ENCODE data around the gene PREP. TPM values are rescaled to one million over a fixed set of nuclear protein-coding genes. Genes with fewer than 3 reads are reported as not detected.
"Not testable (repeated sequence)": the region's sequence is repeated elsewhere in the genome, so short reads cannot be mapped to it uniquely, and the experiment has no call there.

Gene PREP
- total RNA-seq, 1 donor from 2014 or later: 55.4 TPM

GRCh38 chr6:105424175-105424783 lies 21.4 kb upstream of the PREP start:
- TF ChIP-seq EZH2 (IDR thresholded peaks at IDR 0.05; ENCODE audit: insufficient read depth, low read length): no peak
- TF ChIP-seq, protein P1, sequence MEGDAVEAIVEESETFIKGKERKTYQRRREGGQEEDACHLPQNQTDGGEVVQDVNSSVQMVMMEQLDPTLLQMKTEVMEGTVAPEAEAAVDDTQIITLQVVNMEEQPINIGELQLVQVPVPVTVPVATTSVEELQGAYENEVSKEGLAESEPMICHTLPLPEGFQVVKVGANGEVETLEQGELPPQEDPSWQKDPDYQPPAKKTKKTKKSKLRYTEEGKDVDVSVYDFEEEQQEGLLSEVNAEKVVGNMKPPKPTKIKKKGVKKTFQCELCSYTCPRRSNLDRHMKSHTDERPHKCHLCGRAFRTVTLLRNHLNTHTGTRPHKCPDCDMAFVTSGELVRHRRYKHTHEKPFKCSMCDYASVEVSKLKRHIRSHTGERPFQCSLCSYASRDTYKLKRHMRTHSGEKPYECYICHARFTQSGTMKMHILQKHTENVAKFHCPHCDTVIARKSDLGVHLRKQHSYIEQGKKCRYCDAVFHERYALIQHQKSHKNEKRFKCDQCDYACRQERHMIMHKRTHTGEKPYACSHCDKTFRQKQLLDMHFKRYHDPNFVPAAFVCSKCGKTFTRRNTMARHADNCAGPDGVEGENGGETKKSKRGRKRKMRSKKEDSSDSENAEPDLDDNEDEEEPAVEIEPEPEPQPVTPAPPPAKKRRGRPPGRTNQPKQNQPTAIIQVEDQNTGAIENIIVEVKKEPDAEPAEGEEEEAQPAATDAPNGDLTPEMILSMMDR (IDR thresholded peaks at IDR 0.05; ENCODE audit: insufficient read depth, low read depth, low read length): peak; percentile 71
- Histone ChIP-seq H4K20me1 (ENCODE audit: insufficient read depth, low read length) (no peaks in the 10 kb centered on the region), H3K36me3 (ENCODE audit: insufficient read depth, low read length) (no peaks in the 10 kb centered on the region), H3K4me2 (ENCODE audit: low read length) (no peak overlapping the region), H3K4me1 (ENCODE audit: insufficient read depth, low read length) (peaks cover 15% of the 10 kb centered on the region), H3K4me3 (ENCODE audit: insufficient read depth, low read depth, low read length) (no peak overlapping the region), H3K27ac (ENCODE audit: low read depth, low read length) (no peak overlapping the region), H3K9me3 (ENCODE audit: insufficient read depth, low read depth, low read length) (no peaks in the 10 kb centered on the region), H3K79me2 (ENCODE audit: insufficient read depth, low read length) (no peaks in the 10 kb centered on the region), H3K27me3 (ENCODE audit: insufficient read depth, low read length) (no peaks in the 10 kb centered on the region), H2AFZ (ENCODE audit: low read depth, low read length) (no peak overlapping the region), H3K9ac (ENCODE audit: low read length) (no peak overlapping the region)
- peaks cover 3% of the 10 kb centered on the region for H3K36me3 Mint-ChIP-seq (ENCODE audit: low read depth, unreplicated experiment)
- H3K27ac Mint-ChIP-seq (ENCODE audit: unreplicated experiment): no peak overlapping the region
- peak; percentile 26 for DNase-seq (ENCODE audit: low read depth)
- no peaks in the 10 kb centered on the region for H3K27me3 Mint-ChIP-seq (ENCODE audit: low read depth, unreplicated experiment)
- FAIRE-seq: peak; percentile 9
- H3K4me3 Mint-ChIP-seq (ENCODE audit: unreplicated experiment): no peak overlapping the region
- peaks cover 17% of the 10 kb centered on the region for H3K9me3 Mint-ChIP-seq (ENCODE audit: unreplicated experiment)
- peaks cover 12% of the 10 kb centered on the region for H3K4me1 Mint-ChIP-seq (ENCODE audit: low read depth, unreplicated experiment)

- H3K27ac ChIP-seq (ENCODE audit: low read depth, low read length); H3K4me1 ChIP-seq (ENCODE audit: insufficient read depth, low read length); FAIRE-seq; H3K36me3 ChIP-seq (ENCODE audit: insufficient read depth, low read length); H4K20me1 ChIP-seq (ENCODE audit: insufficient read depth, low read length); H3K9me3 ChIP-seq (ENCODE audit: insufficient read depth, low read depth, low read length); H3K27me3 Mint-ChIP-seq (ENCODE audit: low read depth, unreplicated experiment); H3K4me1 Mint-ChIP-seq (ENCODE audit: low read depth, unreplicated experiment); H3K4me3 ChIP-seq (ENCODE audit: insufficient read depth, low read depth, low read length); H3K79me2 ChIP-seq (ENCODE audit: insufficient read depth, low read length); H3K27ac Mint-ChIP-seq (ENCODE audit: unreplicated experiment); H3K27me3 ChIP-seq (ENCODE audit: insufficient read depth, low read length); H3K4me2 ChIP-seq (ENCODE audit: low read length); H2AFZ ChIP-seq (ENCODE audit: low read depth, low read length); H3K36me3 Mint-ChIP-seq (ENCODE audit: low read depth, unreplicated experiment); H3K9ac ChIP-seq (ENCODE audit: low read length); DNase-seq (ENCODE audit: low read depth); H3K4me3 Mint-ChIP-seq (ENCODE audit: unreplicated experiment): not testable (repeated sequence)
- H3K9me3 Mint-ChIP-seq (ENCODE audit: unreplicated experiment): peaks cover 42% of the 10 kb centered on the region
Measured at GRCh38 chr6:105416971-105417370, 14.1 kb upstream of the PREP start.

GRCh38 chr6:105409734-105410133 lies 6.9 kb upstream of the PREP start:
- no peak overlapping the region for H3K27ac Mint-ChIP-seq (ENCODE audit: unreplicated experiment)
- TF ChIP-seq, protein P1 (IDR thresholded peaks at IDR 0.05; ENCODE audit: insufficient read depth, low read depth, low read length): no peak
- no peak for TF ChIP-seq EZH2 (IDR thresholded peaks at IDR 0.05; ENCODE audit: insufficient read depth, low read length)
- FAIRE-seq: no peak

More at GRCh38 chr6:105409734-105410133, 6.9 kb upstream of the PREP start:
- no peaks in the 10 kb centered on the region for H4K20me1 ChIP-seq (ENCODE audit: insufficient read depth, low read length)
- H3K27ac ChIP-seq (ENCODE audit: low read depth, low read length): no peak overlapping the region
- no peak overlapping the region for H3K4me3 ChIP-seq (ENCODE audit: insufficient read depth, low read depth, low read length)
- peaks cover 3% of the 10 kb centered on the region for H3K27me3 ChIP-seq (ENCODE audit: insufficient read depth, low read length)
- H3K9me3 ChIP-seq (ENCODE audit: insufficient read depth, low read depth, low read length): no peaks in the 10 kb centered on the region
- no peaks in the 10 kb centered on the region for H3K79me2 ChIP-seq (ENCODE audit: insufficient read depth, low read length)
- peaks cover 3% of the 10 kb centered on the region for H3K27me3 Mint-ChIP-seq (ENCODE audit: low read depth, unreplicated experiment)
- peaks cover 7% of the 10 kb centered on the region for H3K36me3 Mint-ChIP-seq (ENCODE audit: low read depth, unreplicated experiment)
- peaks cover 14% of the 10 kb centered on the region for H3K9me3 Mint-ChIP-seq (ENCODE audit: unreplicated experiment)
- H3K4me3 Mint-ChIP-seq (ENCODE audit: unreplicated experiment): no peak overlapping the region
- no peak overlapping the region for H2AFZ ChIP-seq (ENCODE audit: low read depth, low read length)
- H3K9ac ChIP-seq (ENCODE audit: low read length): no peak overlapping the region
- no peak for DNase-seq (ENCODE audit: low read depth)
- no peaks in the 10 kb centered on the region for H3K4me1 ChIP-seq (ENCODE audit: insufficient read depth, low read length)
- H3K4me1 Mint-ChIP-seq (ENCODE audit: low read depth, unreplicated experiment): no peaks in the 10 kb centered on the region
- no peak overlapping the region for H3K4me2 ChIP-seq (ENCODE audit: low read length)
- no peaks in the 10 kb centered on the region for H3K36me3 ChIP-seq (ENCODE audit: insufficient read depth, low read length)

Measured in astrocyte (in vitro differentiated cells and primary cell).